ENCODE results near the gene LIPC.

DNA sequence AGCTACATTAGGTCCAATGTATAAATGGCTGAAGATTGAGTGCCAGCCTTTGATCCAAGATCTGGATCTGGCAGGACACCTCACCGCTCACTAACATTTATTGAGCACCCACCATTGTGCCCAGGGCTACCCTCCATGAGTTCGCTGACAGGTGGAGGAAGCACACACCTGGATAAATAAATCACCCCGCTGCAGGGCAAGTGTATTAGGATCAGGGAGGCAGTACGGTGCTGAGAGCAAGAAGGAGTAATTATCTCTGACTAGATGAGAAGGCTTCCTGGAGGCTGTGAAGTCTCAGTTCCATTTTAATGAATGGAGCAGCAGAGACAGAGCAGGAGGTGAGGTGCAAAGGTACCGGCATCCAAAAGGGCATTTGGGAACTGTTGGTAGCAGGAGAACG, 104.1 kb downstream of the LIPC start:
- no peak for TF ChIP-seq POLR2A (IDR thresholded peaks at IDR 0.05; ENCODE audit: low read depth, low read length)
- TF ChIP-seq, protein P1, sequence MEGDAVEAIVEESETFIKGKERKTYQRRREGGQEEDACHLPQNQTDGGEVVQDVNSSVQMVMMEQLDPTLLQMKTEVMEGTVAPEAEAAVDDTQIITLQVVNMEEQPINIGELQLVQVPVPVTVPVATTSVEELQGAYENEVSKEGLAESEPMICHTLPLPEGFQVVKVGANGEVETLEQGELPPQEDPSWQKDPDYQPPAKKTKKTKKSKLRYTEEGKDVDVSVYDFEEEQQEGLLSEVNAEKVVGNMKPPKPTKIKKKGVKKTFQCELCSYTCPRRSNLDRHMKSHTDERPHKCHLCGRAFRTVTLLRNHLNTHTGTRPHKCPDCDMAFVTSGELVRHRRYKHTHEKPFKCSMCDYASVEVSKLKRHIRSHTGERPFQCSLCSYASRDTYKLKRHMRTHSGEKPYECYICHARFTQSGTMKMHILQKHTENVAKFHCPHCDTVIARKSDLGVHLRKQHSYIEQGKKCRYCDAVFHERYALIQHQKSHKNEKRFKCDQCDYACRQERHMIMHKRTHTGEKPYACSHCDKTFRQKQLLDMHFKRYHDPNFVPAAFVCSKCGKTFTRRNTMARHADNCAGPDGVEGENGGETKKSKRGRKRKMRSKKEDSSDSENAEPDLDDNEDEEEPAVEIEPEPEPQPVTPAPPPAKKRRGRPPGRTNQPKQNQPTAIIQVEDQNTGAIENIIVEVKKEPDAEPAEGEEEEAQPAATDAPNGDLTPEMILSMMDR (conservative IDR thresholded peaks at IDR 0.05; ENCODE audit: low read depth, low read length): no peak

Measured in IMR-90 (cell line).